ENCODE measurements around the gene TCF7L2. TPM values are rescaled to one million over a fixed set of nuclear protein-coding genes. Genes with fewer than 3 reads are reported as not detected.

TCF7L2 gene
- total RNA-seq, 1 donor from 2014 or later: 0.21 TPM

GRCh38 chr10:113019692-113020474 is 69.8 kb downstream of the TCF7L2 start:
- intact Hi-C loops (cut with micrococcal nuclease): no loop called here
- Mint-ChIP-seq H3K36me3 (ENCODE audit: low read depth) (no peaks in the 10 kb centered on the region), H3K4me1 (no peaks in the 10 kb centered on the region), H3K9me3 (no peaks in the 10 kb centered on the region), H3K27me3 (peaks cover 11% of the 10 kb centered on the region), H3K27ac (no peak overlapping the region), H3K4me3 (no peak overlapping the region)
- DNase-seq: no peak

GRCh38 chr10:113020475-113020753 is 70.4 kb downstream of the TCF7L2 start:
- Mint-ChIP-seq H3K36me3 (ENCODE audit: low read depth) (no peaks in the 10 kb centered on the region), H3K27me3 (peaks cover 11% of the 10 kb centered on the region), H3K27ac (no peak overlapping the region), H3K4me1 (no peaks in the 10 kb centered on the region), H3K4me3 (no peak overlapping the region), H3K9me3 (no peaks in the 10 kb centered on the region)
- DNase-seq: no peak
- intact Hi-C loops (cut with micrococcal nuclease): no loop called here

DNA sequence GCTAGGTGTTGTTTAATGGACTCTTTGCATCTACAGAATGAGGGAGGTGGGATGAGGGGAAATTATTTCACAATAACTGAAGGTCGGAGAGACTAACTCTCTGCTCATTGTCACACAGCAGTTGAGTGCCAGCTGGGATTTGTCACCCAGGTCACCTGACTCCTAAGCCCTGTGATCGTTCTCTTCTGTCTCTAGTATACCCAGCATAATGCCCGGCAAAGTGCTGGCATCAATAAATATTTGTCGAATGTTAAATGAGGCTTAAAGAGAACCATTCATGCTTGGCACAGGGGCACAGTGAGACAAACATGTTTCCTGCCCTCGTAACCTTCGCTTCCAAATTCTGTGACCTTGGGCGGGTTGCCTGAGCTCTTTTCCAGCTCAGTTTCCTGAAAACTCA is 70.8 kb downstream of the TCF7L2 start:
- H3K36me3 Mint-ChIP-seq (ENCODE audit: low read depth): no peaks in the 10 kb centered on the region
- H3K9me3 Mint-ChIP-seq: no peaks in the 10 kb centered on the region
- DNase-seq: no peak
- no peak overlapping the region for H3K27ac Mint-ChIP-seq
- peaks cover 11% of the 10 kb centered on the region for H3K27me3 Mint-ChIP-seq
- intact Hi-C loops (cut with micrococcal nuclease): no loop called here
- no peaks in the 10 kb centered on the region for H3K4me1 Mint-ChIP-seq
- no peak overlapping the region for H3K4me3 Mint-ChIP-seq

- intact Hi-C loops (cut with micrococcal nuclease): no loop called here
- no peak for DNase-seq
- Mint-ChIP-seq H3K36me3 (ENCODE audit: low read depth) (no peaks in the 10 kb centered on the region), H3K27ac (no peak overlapping the region), H3K9me3 (no peaks in the 10 kb centered on the region), H3K4me3 (no peak overlapping the region), H3K4me1 (no peaks in the 10 kb centered on the region), H3K27me3 (peaks cover 10% of the 10 kb centered on the region)
Measured at GRCh38 chr10:113021268-113022040, 71.4 kb downstream of the TCF7L2 start.

DNA sequence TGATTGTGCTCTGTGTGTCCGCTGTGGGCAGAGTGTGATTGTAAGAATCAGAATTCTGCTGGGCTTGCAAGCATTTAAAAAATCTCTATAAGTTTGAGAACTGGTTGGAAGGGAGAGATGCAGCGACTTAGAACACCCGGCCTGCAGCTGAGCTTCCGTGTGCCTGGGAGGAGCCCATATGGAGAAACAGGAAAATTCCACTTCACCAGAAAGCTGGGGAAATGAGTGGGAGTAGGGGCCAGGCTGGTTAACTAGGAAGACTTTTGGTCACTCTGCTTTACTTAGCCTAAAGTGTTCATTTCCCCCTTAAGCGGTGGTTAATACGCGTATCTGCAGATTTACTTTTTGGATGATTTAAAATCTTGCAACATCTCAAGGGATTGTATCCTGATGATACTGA is 72.2 kb downstream of the TCF7L2 start:
- no peak for DNase-seq
- Mint-ChIP-seq H3K27me3 (peaks cover 12% of the 10 kb centered on the region), H3K36me3 (ENCODE audit: low read depth) (no peaks in the 10 kb centered on the region), H3K4me3 (no peak overlapping the region), H3K4me1 (no peaks in the 10 kb centered on the region), H3K27ac (no peak overlapping the region), H3K9me3 (no peaks in the 10 kb centered on the region)
- intact Hi-C loops (cut with micrococcal nuclease): no loop called here

- Mint-ChIP-seq H3K4me1 (no peaks in the 10 kb centered on the region), H3K27ac (no peak overlapping the region), H3K36me3 (ENCODE audit: low read depth) (no peaks in the 10 kb centered on the region), H3K4me3 (no peak overlapping the region), H3K9me3 (no peaks in the 10 kb centered on the region), H3K27me3 (peaks cover 19% of the 10 kb centered on the region)
- DNase-seq: no peak
- intact Hi-C loops (cut with micrococcal nuclease): no loop called here
Measured at GRCh38 chr10:113023017-113023416, 73.0 kb downstream of the TCF7L2 start.

GRCh38 chr10:113024930-113025329 is 74.9 kb downstream of the TCF7L2 start:
- DNase-seq: no peak
- H3K9me3 Mint-ChIP-seq: no peaks in the 10 kb centered on the region
- H3K4me1 Mint-ChIP-seq: no peaks in the 10 kb centered on the region
- H3K27ac Mint-ChIP-seq: no peak overlapping the region
- H3K36me3 Mint-ChIP-seq (ENCODE audit: low read depth): no peaks in the 10 kb centered on the region
- intact Hi-C loops (cut with micrococcal nuclease): no loop called here
- H3K27me3 Mint-ChIP-seq: peaks cover 21% of the 10 kb centered on the region
- no peak overlapping the region for H3K4me3 Mint-ChIP-seq

GRCh38 chr10:113025487-113025886 is 75.4 kb downstream of the TCF7L2 start:
- Mint-ChIP-seq H3K4me1 (no peaks in the 10 kb centered on the region), H3K9me3 (no peaks in the 10 kb centered on the region), H3K36me3 (ENCODE audit: low read depth) (no peaks in the 10 kb centered on the region), H3K27ac (no peak overlapping the region), H3K27me3 (peaks cover 19% of the 10 kb centered on the region), H3K4me3 (no peak overlapping the region)
- intact Hi-C loops (cut with micrococcal nuclease): no loop called here
- no peak for DNase-seq

DNA sequence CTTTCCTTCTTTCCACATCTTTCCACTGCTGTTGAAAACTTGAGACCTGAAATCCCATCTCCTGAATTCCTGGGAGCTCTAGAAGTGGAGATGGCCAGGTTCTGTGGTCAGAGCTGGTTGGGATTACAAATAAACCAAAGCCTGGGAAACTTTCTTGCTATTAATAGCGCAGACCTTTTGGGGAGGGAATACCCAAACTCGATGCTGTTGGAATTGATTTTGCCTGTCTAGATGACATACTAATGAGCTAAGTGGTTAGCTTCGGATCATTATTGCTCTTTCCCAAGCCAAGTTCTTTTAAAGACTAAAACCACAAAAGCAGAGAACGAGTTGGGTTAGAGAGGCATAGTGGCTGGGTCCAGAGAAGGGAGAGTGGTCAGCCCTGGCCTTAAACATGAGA is 76.6 kb downstream of the TCF7L2 start:
- DNase-seq: no peak
- intact Hi-C loops (cut with micrococcal nuclease): no loop called here
- Mint-ChIP-seq H3K4me1 (no peaks in the 10 kb centered on the region), H3K4me3 (no peak overlapping the region), H3K9me3 (no peaks in the 10 kb centered on the region), H3K27me3 (peaks cover 19% of the 10 kb centered on the region), H3K27ac (no peak overlapping the region), H3K36me3 (ENCODE audit: low read depth) (no peaks in the 10 kb centered on the region)

DNA sequence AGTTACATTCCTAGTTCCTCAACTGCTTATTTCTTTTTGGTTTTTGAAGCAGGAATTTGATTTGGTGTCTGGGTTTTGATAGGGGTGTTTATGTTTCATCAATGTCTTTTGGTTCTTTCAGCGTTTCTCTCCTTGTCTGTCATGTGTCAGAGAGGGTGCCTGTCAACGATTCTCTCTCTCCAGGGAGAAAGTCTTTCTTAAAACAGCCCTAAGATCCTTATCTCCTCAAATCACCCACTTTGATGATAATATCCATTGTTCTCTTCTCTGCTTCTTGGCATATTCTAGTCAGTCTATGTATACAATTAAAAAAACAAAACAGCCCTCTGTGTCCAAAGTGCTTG is 77.2 kb downstream of the TCF7L2 start:
- Mint-ChIP-seq H3K4me1 (no peaks in the 10 kb centered on the region), H3K36me3 (ENCODE audit: low read depth) (no peaks in the 10 kb centered on the region), H3K9me3 (no peaks in the 10 kb centered on the region), H3K27me3 (peaks cover 19% of the 10 kb centered on the region), H3K4me3 (no peak overlapping the region), H3K27ac (no peak overlapping the region)
- no peak for DNase-seq
- intact Hi-C loops (cut with micrococcal nuclease): no loop called here

DNA sequence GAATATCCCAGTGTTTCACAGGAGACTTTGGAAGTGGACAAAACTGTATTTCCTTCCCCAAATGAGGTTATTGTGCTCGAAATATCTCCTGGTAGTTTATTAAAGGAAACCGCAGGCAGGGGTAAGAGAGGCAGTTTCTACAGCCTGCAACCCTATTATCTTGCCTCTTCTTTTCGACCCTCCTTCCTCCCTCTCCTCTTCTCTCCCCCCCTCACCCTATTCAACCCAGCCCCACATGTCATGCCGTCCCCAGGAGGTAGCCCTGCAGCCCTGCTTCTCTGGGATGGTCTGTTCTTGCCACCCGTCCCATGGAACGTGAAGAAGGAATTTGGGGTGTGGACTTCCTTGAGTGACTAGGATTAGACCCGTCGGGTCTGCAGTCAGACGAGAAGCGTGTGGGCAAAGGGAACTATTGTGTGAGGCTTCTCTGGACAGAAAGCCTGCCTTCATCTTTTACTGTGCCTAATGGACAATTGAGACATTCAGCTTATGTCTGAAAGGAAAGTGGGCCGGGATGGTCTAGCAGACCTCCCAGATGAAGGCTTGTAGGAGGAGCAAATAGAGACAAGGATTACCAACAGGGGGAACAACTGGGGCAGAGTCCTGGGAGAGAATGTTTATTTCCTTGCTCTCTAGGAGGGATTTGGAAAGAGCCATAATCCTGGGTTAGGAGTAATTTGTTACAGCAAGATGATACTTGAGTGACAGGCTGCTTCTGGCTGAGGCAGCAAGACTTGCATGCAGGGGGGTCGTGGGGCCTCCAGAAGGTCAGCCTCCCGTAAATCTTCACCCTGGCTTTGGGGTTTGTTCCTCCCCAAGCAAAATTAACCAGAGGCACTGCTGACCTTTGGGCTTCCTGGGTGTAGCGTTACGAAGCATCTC is 77.8 kb downstream of the TCF7L2 start:
- H3K4me3 Mint-ChIP-seq: no peak overlapping the region
- H3K27me3 Mint-ChIP-seq: peaks cover 18% of the 10 kb centered on the region
- no peaks in the 10 kb centered on the region for H3K4me1 Mint-ChIP-seq
- H3K27ac Mint-ChIP-seq: no peak overlapping the region
- H3K9me3 Mint-ChIP-seq: no peaks in the 10 kb centered on the region
- intact Hi-C loops (cut with micrococcal nuclease): no loop called here
- DNase-seq: no peak
- H3K36me3 Mint-ChIP-seq (ENCODE audit: low read depth): no peaks in the 10 kb centered on the region

DNA sequence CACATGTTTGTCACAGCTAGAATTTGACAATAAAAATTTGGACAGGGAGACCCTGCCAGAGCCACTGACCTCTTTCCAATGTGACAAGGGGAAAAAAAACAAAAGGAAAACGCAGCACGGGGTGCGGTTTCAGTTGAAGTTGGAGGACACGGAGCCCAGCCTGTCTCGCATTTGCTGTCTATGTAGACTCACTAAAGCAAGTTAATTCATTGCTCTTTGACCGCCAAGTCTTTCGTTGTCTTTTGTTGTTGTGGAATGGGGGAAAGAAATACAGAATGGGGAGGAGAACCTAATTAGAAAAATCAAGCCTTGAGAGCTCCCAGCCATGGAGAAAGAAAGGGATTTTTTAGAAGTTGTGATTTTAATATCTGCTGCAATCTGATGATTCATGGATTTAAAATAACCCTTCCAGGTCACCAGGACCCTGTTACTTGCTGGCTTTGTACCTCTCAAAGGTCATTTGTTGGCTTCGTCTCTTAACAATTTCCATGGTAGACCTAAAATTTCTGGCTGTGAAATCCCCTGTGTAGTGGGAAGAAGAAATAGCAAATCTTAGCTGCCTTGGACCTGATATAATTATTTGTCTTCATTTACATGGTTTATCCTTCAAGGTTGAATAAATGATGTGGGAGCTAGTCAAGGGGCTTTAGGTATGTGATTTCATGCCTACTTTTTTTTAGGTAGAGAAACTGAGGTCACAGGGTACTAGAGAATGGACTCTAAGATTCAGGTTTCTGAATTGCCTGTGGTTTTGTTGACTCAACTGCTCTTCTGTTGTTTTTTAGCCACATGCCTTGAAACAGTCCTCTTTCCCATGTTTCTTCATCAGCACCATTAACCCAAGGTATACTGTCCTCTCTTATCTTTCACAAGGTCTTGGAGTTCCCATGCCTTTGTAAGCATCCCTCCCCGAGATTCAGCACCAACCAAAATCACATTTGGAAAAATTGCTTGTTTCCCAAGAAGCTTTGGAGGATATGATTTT is 78.7 kb downstream of the TCF7L2 start:
- no peak overlapping the region for H3K4me3 Mint-ChIP-seq
- intact Hi-C loops (cut with micrococcal nuclease): no loop called here
- H3K4me1 Mint-ChIP-seq: no peaks in the 10 kb centered on the region
- peaks cover 17% of the 10 kb centered on the region for H3K27me3 Mint-ChIP-seq
- no peak for DNase-seq
- no peak overlapping the region for H3K27ac Mint-ChIP-seq
- H3K9me3 Mint-ChIP-seq: no peaks in the 10 kb centered on the region
- H3K36me3 Mint-ChIP-seq (ENCODE audit: low read depth): no peaks in the 10 kb centered on the region

GRCh38 chr10:113030453-113030852 is 80.4 kb downstream of the TCF7L2 start:
- Mint-ChIP-seq H3K36me3 (ENCODE audit: low read depth) (no peaks in the 10 kb centered on the region), H3K4me3 (no peak overlapping the region), H3K4me1 (no peaks in the 10 kb centered on the region), H3K27me3 (peaks cover 17% of the 10 kb centered on the region), H3K27ac (no peak overlapping the region), H3K9me3 (no peaks in the 10 kb centered on the region)
- intact Hi-C loops (cut with micrococcal nuclease): no loop called here
- no peak for DNase-seq

Data from activated CD4-positive, alpha-beta T cell treated with anti-CD3 and anti-CD28 coated beads, Interleukin-2, amount 10 ng/mL, durations not matched to agents 24 days and 14 days (primary cell).